HG03520 (cell line): ENCODE measurements around the gene LARGE1.
"Not testable (repeated sequence)": the region's sequence is repeated elsewhere in the genome, so short reads cannot be mapped to it uniquely, and the experiment has no call there.

ENCODE experiments used
- ATAC-seq: cut with Tn5 transposase; IDR thresholded peaks from one replicate; pipeline ENCODE4 v1.9.1; 2021; ENCODE audit warnings: mild to moderate bottlenecking, moderate library complexity; ENCODE audit not compliant: unreplicated experiment

LARGE1 gene

GRCh38 chr22:33391298-33391697 is 529.0 kb downstream of the LARGE1 start:
- no peak for ATAC-seq

- ATAC-seq: no peak
Measured at GRCh38 chr22:33389936-33390335, 530.3 kb downstream of the LARGE1 start.

GRCh38 chr22:33386270-33386669 is 534.0 kb downstream of the LARGE1 start:
- no peak for ATAC-seq

- no peak for ATAC-seq
Measured at GRCh38 chr22:33385611-33386010, 534.7 kb downstream of the LARGE1 start.

- ATAC-seq: no peak
Measured at GRCh38 chr22:33382436-33382835, 537.8 kb downstream of the LARGE1 start.

GRCh38 chr22:33381531-33382406 is 538.5 kb downstream of the LARGE1 start:
- ATAC-seq: no peak

GRCh38 chr22:33380789-33381530 is 539.3 kb downstream of the LARGE1 start:
- no peak for ATAC-seq

GRCh38 chr22:33379836-33380235 is 540.4 kb downstream of the LARGE1 start:
- ATAC-seq: no peak

- no peak for ATAC-seq
Measured at GRCh38 chr22:33372875-33373274, 547.4 kb downstream of the LARGE1 start.

- ATAC-seq: not testable (repeated sequence)
Measured at GRCh38 chr22:33363256-33363655, 557.0 kb downstream of the LARGE1 start.

- ATAC-seq: no peak
Measured at GRCh38 chr22:33362702-33363101, 557.6 kb downstream of the LARGE1 start.

- ATAC-seq: no peak
Measured at GRCh38 chr22:33361581-33361980, 558.7 kb downstream of the LARGE1 start.

GRCh38 chr22:33357981-33358399 is 562.3 kb downstream of the LARGE1 start:
- ATAC-seq: no peak

GRCh38 chr22:33354928-33355327 is 565.3 kb downstream of the LARGE1 start:
- no peak for ATAC-seq

GRCh38 chr22:33353502-33353901 is 566.8 kb downstream of the LARGE1 start:
- ATAC-seq: no peak

- no peak for ATAC-seq
Measured at GRCh38 chr22:33352768-33353167, 567.5 kb downstream of the LARGE1 start.

GRCh38 chr22:33350961-33351360 is 569.3 kb downstream of the LARGE1 start:
- ATAC-seq: no peak

- no peak for ATAC-seq
Measured at GRCh38 chr22:33350491-33350890, 569.8 kb downstream of the LARGE1 start.

- ATAC-seq: no peak
Measured at GRCh38 chr22:33347002-33347401, 573.3 kb downstream of the LARGE1 start.

GRCh38 chr22:33341611-33342010 is 578.7 kb downstream of the LARGE1 start:
- ATAC-seq: no peak

GRCh38 chr22:33337524-33337923 is 582.8 kb downstream of the LARGE1 start:
- ATAC-seq: no peak
